ENCODE measurements around the gene HIVEP1.

Gene HIVEP1

GRCh38 chr6:11987386-11987785 lies 24.7 kb upstream of the HIVEP1 start:
- no peak overlapping the region for H3K4me3 ChIP-seq (ENCODE audit: control insufficient read depth, low read depth, low read length)
- no peak for TF ChIP-seq CTCF (conservative IDR thresholded peaks at IDR 0.05; ENCODE audit: control insufficient read depth, insufficient read depth, low read depth, low read length)
- no peak for DNase-seq (ENCODE audit: low read depth)

- DNase-seq (ENCODE audit: low read depth), result no peak
- H3K4me3 ChIP-seq (ENCODE audit: control insufficient read depth, low read depth, low read length), result no peak overlapping the region
- no peak for TF ChIP-seq CTCF (conservative IDR thresholded peaks at IDR 0.05; ENCODE audit: control insufficient read depth, insufficient read depth, low read depth, low read length)
These were observed 22.7 kb upstream of the HIVEP1 start for GRCh38 chr6:11989386-11989785.

- no peak for TF ChIP-seq CTCF (conservative IDR thresholded peaks at IDR 0.05; ENCODE audit: control insufficient read depth, insufficient read depth, low read depth, low read length)
- DNase-seq (ENCODE audit: low read depth), result no peak
- no peak overlapping the region for H3K4me3 ChIP-seq (ENCODE audit: control insufficient read depth, low read depth, low read length)
These were observed 20.0 kb upstream of the HIVEP1 start for GRCh38 chr6:11992086-11992485.

GRCh38 chr6:11994875-11995461 lies 17.1 kb upstream of the HIVEP1 start:
- TF ChIP-seq CTCF (conservative IDR thresholded peaks at IDR 0.05; ENCODE audit: control insufficient read depth, insufficient read depth, low read depth, low read length), result no peak
- peak; percentile 44 for DNase-seq (ENCODE audit: low read depth)
- no peak overlapping the region for H3K4me3 ChIP-seq (ENCODE audit: control insufficient read depth, low read depth, low read length)

GRCh38 chr6:11996751-11997150 lies 15.4 kb upstream of the HIVEP1 start:
- H3K4me3 ChIP-seq (ENCODE audit: control insufficient read depth, low read depth, low read length), result no peak overlapping the region

GRCh38 chr6:11999246-11999645 lies 12.9 kb upstream of the HIVEP1 start:
- no peak overlapping the region for H3K4me3 ChIP-seq (ENCODE audit: control insufficient read depth, low read depth, low read length)
- DNase-seq (ENCODE audit: low read depth), result no peak
- TF ChIP-seq CTCF (conservative IDR thresholded peaks at IDR 0.05; ENCODE audit: control insufficient read depth, insufficient read depth, low read depth, low read length), result no peak

More at GRCh38 chr6:11996751-11997150, 15.4 kb upstream of the HIVEP1 start:
- DNase-seq (ENCODE audit: low read depth), result no peak
- no peak for TF ChIP-seq CTCF (conservative IDR thresholded peaks at IDR 0.05; ENCODE audit: control insufficient read depth, insufficient read depth, low read depth, low read length)

- DNase-seq (ENCODE audit: low read depth), result no peak
- no peak overlapping the region for H3K4me3 ChIP-seq (ENCODE audit: control insufficient read depth, low read depth, low read length)
- TF ChIP-seq CTCF (conservative IDR thresholded peaks at IDR 0.05; ENCODE audit: control insufficient read depth, insufficient read depth, low read depth, low read length), result no peak
These were observed 11.9 kb upstream of the HIVEP1 start for GRCh38 chr6:12000174-12000573.

Measured in fibroblast of mammary gland (primary cell).